Effector CD8-positive, alpha-beta T cell (primary cell): ENCODE data around the gene SRP72.
"Not testable (repeated sequence)": the region's sequence is repeated elsewhere in the genome, so short reads cannot be mapped to it uniquely, and the experiment has no call there.

ENCODE experiments used
- DNase-seq: peaks from one replicate; lab custom pipeline; 2025; lab: John Stamatoyannopoulos, UW
- total RNA-seq, 4 experiments: gene quantifications; one replicate each; lab custom pipeline; 2026; lab: John Stamatoyannopoulos, UW

SRP72 gene, protein sequence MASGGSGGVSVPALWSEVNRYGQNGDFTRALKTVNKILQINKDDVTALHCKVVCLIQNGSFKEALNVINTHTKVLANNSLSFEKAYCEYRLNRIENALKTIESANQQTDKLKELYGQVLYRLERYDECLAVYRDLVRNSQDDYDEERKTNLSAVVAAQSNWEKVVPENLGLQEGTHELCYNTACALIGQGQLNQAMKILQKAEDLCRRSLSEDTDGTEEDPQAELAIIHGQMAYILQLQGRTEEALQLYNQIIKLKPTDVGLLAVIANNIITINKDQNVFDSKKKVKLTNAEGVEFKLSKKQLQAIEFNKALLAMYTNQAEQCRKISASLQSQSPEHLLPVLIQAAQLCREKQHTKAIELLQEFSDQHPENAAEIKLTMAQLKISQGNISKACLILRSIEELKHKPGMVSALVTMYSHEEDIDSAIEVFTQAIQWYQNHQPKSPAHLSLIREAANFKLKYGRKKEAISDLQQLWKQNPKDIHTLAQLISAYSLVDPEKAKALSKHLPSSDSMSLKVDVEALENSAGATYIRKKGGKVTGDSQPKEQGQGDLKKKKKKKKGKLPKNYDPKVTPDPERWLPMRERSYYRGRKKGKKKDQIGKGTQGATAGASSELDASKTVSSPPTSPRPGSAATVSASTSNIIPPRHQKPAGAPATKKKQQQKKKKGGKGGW
- 71.6 to 136 (median 109) reads per million in 4 experiments for total RNA-seq

GRCh38 chr4:56467284-56468096 lies at the start of gene SRP72:
SRP72 (plus strand) TSS chr4:56467617; CDS start chr4:56467636, 19 bp downstream.
- DNase-seq: peak; percentile 82

- no peak for DNase-seq
These were observed 43.2 kb upstream of the SRP72 start for GRCh38 chr4:56424176-56424575.

- peak; percentile 6 for DNase-seq
These were observed 42.5 kb upstream of the SRP72 start for GRCh38 chr4:56424697-56425514.

DNA sequence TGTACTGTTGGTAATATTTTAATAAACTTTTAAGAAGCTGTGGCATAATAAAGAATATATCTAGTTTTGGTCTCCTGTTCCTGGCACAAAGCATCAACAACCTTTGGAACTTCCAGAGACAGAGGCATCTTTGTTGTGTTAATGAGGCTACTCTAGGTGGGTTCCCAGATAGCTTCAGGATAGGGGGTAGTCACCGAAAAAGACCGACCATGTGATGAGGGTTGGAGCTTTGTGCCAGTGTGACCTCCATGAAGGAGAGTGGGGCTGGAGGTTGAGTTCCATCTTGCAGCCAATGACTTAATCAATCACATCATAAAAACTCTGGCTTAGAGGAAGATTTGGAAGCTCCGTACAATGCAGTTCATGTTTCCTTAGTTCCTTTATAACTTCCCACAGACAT lies 41.9 kb upstream of the SRP72 start:
- no peak for DNase-seq

GRCh38 chr4:56426273-56426672 lies 41.1 kb upstream of the SRP72 start:
- no peak for DNase-seq

GRCh38 chr4:56427179-56427578 lies 40.2 kb upstream of the SRP72 start:
- DNase-seq: no peak

- DNase-seq: no peak
These were observed 37.2 kb upstream of the SRP72 start for GRCh38 chr4:56430203-56430602.

- no peak for DNase-seq
These were observed 34.1 kb upstream of the SRP72 start for GRCh38 chr4:56433280-56433679.

- no peak for DNase-seq
These were observed 32.7 kb upstream of the SRP72 start for GRCh38 chr4:56434599-56435139.

DNA sequence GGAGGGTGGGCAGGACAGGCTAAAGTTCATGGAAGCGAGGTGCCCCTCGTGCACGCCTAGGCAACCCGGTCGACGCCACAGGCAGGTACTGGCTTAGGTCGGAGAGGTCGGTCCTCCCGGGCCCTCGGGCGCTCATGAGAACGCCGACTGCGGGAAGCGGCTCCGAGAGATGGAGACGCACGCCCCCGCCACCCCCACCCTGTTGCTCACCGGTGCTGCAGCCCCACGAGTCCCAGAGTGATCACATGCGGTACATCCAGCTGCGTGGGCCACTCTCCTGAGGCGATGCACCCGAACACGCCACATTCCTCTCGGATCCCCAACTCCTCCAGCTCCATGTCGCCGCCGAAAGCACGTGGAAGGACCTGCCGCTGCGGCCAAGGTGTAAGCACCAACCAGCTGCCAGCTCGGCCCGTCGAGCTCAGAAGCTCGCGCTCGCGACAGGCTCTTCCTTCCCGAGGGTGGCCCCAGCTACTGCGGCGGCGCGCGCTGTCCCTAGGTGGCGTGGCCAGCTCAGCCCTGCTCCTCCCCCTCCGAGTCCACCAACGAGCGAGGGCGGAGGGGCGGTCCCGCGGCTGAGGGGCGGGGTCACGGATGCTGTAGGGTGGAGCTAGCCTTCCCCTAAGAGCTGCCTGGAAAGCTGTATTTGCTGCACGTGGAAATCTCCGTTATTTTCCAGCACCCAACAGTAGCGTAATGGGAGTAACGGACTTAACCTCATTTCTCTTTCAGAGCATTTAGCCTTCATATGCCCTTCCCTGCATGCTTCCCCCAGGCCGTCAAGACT lies 32.1 kb upstream of the SRP72 start, which contains the start of gene PPAT:
Gene PPAT, minus strand, starts transcription at position 476 of the 787 bp plus-strand sequence. Its CDS starts 138 bp downstream, at position 338.
- peak; percentile 98 for DNase-seq

- no peak for DNase-seq
These were observed 28.7 kb upstream of the SRP72 start for GRCh38 chr4:56438766-56439165.

DNA sequence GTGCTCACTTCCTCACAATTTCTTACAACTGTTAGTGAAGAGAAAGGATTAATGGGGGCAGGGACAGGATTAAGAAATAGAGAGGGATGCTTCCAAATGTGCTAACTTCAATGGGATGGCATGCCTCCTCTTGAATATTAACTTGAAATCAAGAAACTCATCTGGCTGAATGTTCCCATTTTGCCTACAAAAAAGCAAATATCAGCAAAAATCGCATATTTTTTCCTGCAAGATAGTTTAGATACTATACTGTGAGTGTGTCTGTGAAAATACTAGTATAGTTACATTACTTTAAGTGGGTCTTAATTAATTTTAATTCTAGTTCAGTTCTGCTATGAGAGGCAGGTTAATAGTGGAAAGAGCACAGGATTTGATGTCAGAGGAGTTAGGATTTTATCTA lies 26.4 kb upstream of the SRP72 start:
- DNase-seq: no peak

GRCh38 chr4:56444719-56445118 lies 22.7 kb upstream of the SRP72 start:
- DNase-seq: no peak

DNA sequence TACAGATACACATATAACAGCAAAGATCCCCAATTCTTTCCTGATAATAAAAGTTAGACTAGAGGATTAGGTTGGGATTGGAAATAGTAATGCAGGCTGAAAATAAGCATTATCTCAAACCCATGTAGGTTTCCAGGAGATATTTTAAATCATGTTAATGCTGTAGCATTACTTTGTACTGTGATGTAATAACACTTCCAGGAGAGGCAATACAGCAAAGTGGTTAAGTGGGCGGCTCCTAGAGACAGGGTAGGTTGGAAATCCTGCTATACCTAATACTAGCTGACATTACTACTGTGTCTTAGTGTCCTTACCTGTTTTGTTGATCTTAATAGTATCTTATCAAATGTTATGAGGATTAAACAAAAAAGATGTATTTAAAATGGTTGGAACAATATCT lies 21.7 kb upstream of the SRP72 start:
- DNase-seq: no peak

DNA sequence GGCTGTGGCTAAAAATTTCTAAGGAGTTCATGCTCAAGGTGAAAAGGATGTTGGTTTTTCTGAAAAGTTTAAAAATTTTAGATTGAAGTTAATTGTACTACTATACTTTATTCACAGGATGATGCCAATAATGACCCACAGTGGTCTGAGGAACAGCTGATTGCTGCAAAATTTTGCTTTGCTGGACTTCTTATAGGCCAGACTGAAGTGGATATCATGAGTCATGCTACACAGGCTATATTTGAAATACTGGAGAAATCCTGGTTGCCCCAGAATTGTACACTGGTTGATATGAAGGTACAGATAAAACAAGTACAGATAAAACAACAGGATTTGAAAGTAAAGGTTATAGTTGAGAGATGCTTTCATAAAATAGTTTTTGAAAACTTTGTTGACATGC lies 19.1 kb upstream of the SRP72 start:
- no peak for DNase-seq

DNA sequence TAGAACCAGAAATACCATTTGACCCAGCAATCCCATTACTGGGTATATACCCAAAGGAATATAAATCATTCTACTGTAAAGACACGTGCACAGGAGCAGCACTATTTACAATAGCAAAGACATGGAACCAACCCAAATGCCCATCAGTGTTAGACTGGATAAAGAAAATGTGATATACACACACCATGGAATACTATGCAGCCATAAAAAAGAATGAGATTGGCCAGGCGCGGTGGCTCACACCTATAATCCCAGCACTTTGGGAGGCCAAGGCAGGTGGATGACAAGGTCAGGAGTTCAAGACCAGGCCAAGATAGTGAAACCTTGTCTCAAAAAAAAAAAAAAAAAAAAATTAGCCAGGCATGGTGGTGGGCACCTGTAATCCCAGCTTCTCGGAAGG lies 17.9 kb upstream of the SRP72 start:
- DNase-seq: not testable (repeated sequence)

DNA sequence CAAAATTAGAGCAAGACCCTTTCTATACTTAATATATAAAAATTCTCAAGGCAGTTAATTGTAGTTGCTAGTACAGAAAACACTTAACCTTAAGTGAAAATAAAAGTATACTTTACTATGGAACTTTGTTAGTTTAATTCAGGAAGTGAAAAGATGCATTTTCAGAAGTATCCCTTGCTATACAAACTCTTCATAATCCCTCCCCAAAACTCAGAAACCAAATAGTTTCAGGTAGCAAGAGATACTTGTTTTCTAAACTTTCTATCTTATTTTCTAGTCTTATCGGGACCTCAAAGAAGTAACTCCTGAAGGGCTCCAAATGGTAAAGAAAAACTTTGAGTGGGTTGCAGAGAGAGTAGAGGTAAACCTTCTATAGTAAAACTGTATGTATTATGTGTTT lies 17.1 kb upstream of the SRP72 start:
- DNase-seq: no peak

- no peak for DNase-seq
These were observed 7.3 kb upstream of the SRP72 start for GRCh38 chr4:56460085-56460484.

GRCh38 chr4:56462157-56462556 lies 5.3 kb upstream of the SRP72 start:
- no peak for DNase-seq

GRCh38 chr4:56463711-56464110 lies 3.7 kb upstream of the SRP72 start:
- DNase-seq: no peak
